DOHH2 (cell line): ENCODE results near the gene GINS2.

Experiments
- H3F3A ChIP-seq: fragments of 200-600 bp; sonication (generic), shearing (Covaris generic); 2 replicates; pipeline ENCODE4 v1.6.0; 2016; ENCODE audit warnings: antibody characterized with exemption, mild to moderate bottlenecking; ENCODE audit not compliant: control insufficient read depth, insufficient read depth
- H3K27ac ChIP-seq: fragments of 200-600 bp; sonication (generic); 2 replicates; pipeline ENCODE4 v1.5.1; 2014; ENCODE audit warnings: low read depth, mild to moderate bottlenecking, low read length, moderate library complexity
- H3K27me3 ChIP-seq: fragments of 200-600 bp; sonication (generic); 2 replicates; pipeline ENCODE4 v1.6.1; 2014; ENCODE audit warnings: mild to moderate bottlenecking, low read length, mixed read lengths; ENCODE audit not compliant: control insufficient read depth
- H3K36me3 ChIP-seq: fragments of 200-600 bp; sonication (generic); 2 replicates; pipeline ENCODE4 v1.6.1; 2014; ENCODE audit warnings: mild to moderate bottlenecking, low read length, moderate library complexity, mixed read lengths; ENCODE audit not compliant: control insufficient read depth
- H3K4me1 ChIP-seq: fragments of 200-600 bp; sonication (generic); 2 replicates; pipeline ENCODE4 v1.6.1; 2014; ENCODE audit warnings: mild to moderate bottlenecking, low read length, mixed read lengths; ENCODE audit not compliant: control insufficient read depth
- H3K4me2 ChIP-seq: fragments of 200-600 bp; sonication (generic); 2 replicates; pipeline ENCODE4 v1.6.0; 2014; ENCODE audit warnings: mild to moderate bottlenecking, low read length, moderate library complexity
- H3K4me3 ChIP-seq: fragments of 200-600 bp; sonication (generic); 2 replicates; pipeline ENCODE4 v1.5.1; 2014; ENCODE audit warnings: mild to moderate bottlenecking, low read length, mixed read lengths
- H3K79me2 ChIP-seq: fragments of 200-600 bp; sonication (generic); 2 replicates; pipeline ENCODE4 v1.6.1; 2014; ENCODE audit warnings: mild to moderate bottlenecking, low read length, mixed read lengths; ENCODE audit not compliant: control insufficient read depth
- H3K9me2 ChIP-seq: fragments of 200-600 bp; sonication (generic); replicated peaks from 2 replicates; pipeline ENCODE4 v1.6.1; 2014; ENCODE audit warnings: mild to moderate bottlenecking, low read length, mixed read lengths; ENCODE audit not compliant: control insufficient read depth
- H3K9me3 ChIP-seq: fragments of 200-600 bp; sonication (generic); 2 replicates; pipeline ENCODE4 v1.6.1; 2014; ENCODE audit warnings: antibody characterized with exemption, low read length, mixed read lengths; ENCODE audit not compliant: control insufficient read depth, insufficient read depth
- H4K20me1 ChIP-seq: fragments of 200-600 bp; sonication (generic); 2 replicates; pipeline ENCODE4 v1.6.0; 2014; ENCODE audit warnings: low read depth, mild to moderate bottlenecking, antibody characterized with exemption, low read length, moderate library complexity; ENCODE audit not compliant: control insufficient read depth, insufficient read depth
- CTCF ChIP-seq: fragments of 200-600 bp; sonication (generic); IDR thresholded peaks from one replicate; pipeline ENCODE4 v1.5.1; 2014; ENCODE audit warnings: antibody characterized with exemption, mild to moderate bottlenecking, low read depth, low read length; ENCODE audit not compliant: poor library complexity, severe bottlenecking
- EZH2phosphoT487 ChIP-seq: fragments of 200-600 bp; sonication (generic); IDR thresholded peaks from 2 replicates; pipeline ENCODE4 v1.6.1; 2017; ENCODE audit warnings: borderline replicate concordance, mild to moderate bottlenecking, antibody characterized with exemption, low read length, moderate library complexity, mixed read lengths

The GINS2 gene

GRCh38 chr16:85715169-85716021 lies 26.6 kb upstream of the GINS2 start:
- H3K4me2 ChIP-seq = no peak overlapping the region
- no peak overlapping the region for H3K4me3 ChIP-seq

GRCh38 chr16:85712801-85713200 lies 24.0 kb upstream of the GINS2 start:
- H3K27ac ChIP-seq = no peak overlapping the region
- TF ChIP-seq EZH2phosphoT487 = no peak
- TF ChIP-seq CTCF = no peak
- peaks cover 4% of the 10 kb centered on the region; the same call in 1 of the 2 replicates for H3F3A ChIP-seq
- no peaks in the 10 kb centered on the region for H4K20me1 ChIP-seq
- H3K4me2 ChIP-seq = no peak overlapping the region
- no peaks in the 10 kb centered on the region for H3K9me3 ChIP-seq
- H3K4me1 ChIP-seq = 0 out of 2 replicates have a peak, but pooled peaks cover 9% of the 10 kb centered on the region
- no peaks in the 10 kb centered on the region for H3K36me3 ChIP-seq
- peaks cover 33% of the 10 kb centered on the region for H3K27me3 ChIP-seq
- H3K79me2 ChIP-seq = no peaks in the 10 kb centered on the region
- no peak overlapping the region for H3K4me3 ChIP-seq
- H3K9me2 ChIP-seq = no peaks in the 10 kb centered on the region

More at GRCh38 chr16:85715169-85716021, 26.6 kb upstream of the GINS2 start:
- peaks cover 10% of the 10 kb centered on the region; the same call in 1 of the 2 replicates for H4K20me1 ChIP-seq
- no peak for TF ChIP-seq CTCF
- no peak for TF ChIP-seq EZH2phosphoT487
- peaks cover 33% of the 10 kb centered on the region for H3K27me3 ChIP-seq
- H3K9me2 ChIP-seq = no peaks in the 10 kb centered on the region
- peaks cover 18% of the 10 kb centered on the region for H3K4me1 ChIP-seq
- no peaks in the 10 kb centered on the region for H3K36me3 ChIP-seq
- H3K27ac ChIP-seq = no peak overlapping the region
- no peaks in the 10 kb centered on the region for H3K79me2 ChIP-seq
- peaks cover 4% of the 10 kb centered on the region; the same call in 1 of the 2 replicates for H3F3A ChIP-seq
- H3K9me3 ChIP-seq = no peaks in the 10 kb centered on the region

GRCh38 chr16:85711982-85712587 lies 23.3 kb upstream of the GINS2 start:
- Histone ChIP-seq H3K9me3 (no peaks in the 10 kb centered on the region), H3K4me3 (no peak overlapping the region), H3K27me3 (peaks cover 27% of the 10 kb centered on the region), H3K36me3 (no peaks in the 10 kb centered on the region), H3K4me2 (no peak overlapping the region), H3K9me2 (no peaks in the 10 kb centered on the region), H3F3A (peaks cover 4% of the 10 kb centered on the region; the same call in 1 of the 2 replicates), H4K20me1 (no peaks in the 10 kb centered on the region), H3K79me2 (no peaks in the 10 kb centered on the region), H3K27ac (no peak overlapping the region), H3K4me1 (0 out of 2 replicates have a peak, but pooled peaks cover 6% of the 10 kb centered on the region)
- no peak for TF ChIP-seq EZH2phosphoT487
- TF ChIP-seq CTCF = no peak
